ENCODE data around the gene IQCN. TPM values are rescaled to one million over a fixed set of nuclear protein-coding genes. Genes with fewer than 3 reads are reported as not detected.

IQCN gene
- total and polyA plus RNA-seq, 10 of the 15 experiments (the other 5 are each of a cell fraction or from before 2014, with no cell fraction given), result 0.01 to 0.54 (median 0.23) TPM; not detected in 3

DNA sequence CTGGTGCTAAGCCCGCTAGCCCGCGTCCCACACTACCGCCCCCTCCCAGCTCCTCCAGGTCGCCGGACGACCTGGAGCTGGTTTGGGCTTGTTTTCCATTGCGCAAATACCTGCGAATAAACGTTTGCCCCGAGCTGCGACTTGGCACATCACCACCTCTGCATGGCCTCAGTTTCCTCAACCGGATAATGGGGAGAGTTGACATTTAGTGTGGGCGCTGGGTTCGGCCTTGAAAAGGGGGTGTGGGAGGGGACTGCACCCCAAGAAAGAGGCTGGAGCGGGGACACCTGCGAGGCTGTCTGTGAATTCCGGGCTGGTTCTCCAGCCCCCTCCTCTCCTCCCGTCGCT is 18.2 kb upstream of the IQCN start:
- Histone ChIP-seq H3K4me2 (ENCODE audit: control insufficient read depth, insufficient read depth) (peak overlapping the region; percentile 99), H3K4me3 (peak overlapping the region; percentile 96), H3K27ac (ENCODE audit: control insufficient read depth, insufficient read depth) (peak overlapping the region; percentile 96), H3K4me1 (ENCODE audit: control insufficient read depth, insufficient read depth, low read length) (peaks cover 32% of the 10 kb centered on the region), H2AFZ (ENCODE audit: control insufficient read depth, low read depth, low read length) (peak overlapping the region; percentile 61), H3K27me3 (replicated peaks in 1 of 2; ENCODE audit: control insufficient read depth in 2 of 2, insufficient read depth in 2 of 2, low read length in 1 of 2) (no peaks in the 10 kb centered on the region; a peak in 1 of 4 replicates), H3K79me2 (ENCODE audit: control insufficient read depth, insufficient read depth, low read length) (peaks cover 5% of the 10 kb centered on the region), H3K9me3 (replicated peaks; ENCODE audit: control insufficient read depth, insufficient read depth, low read length) (no peaks in the 10 kb centered on the region; the same call in 2 of the 3 replicates), H3K36me3 (ENCODE audit: control insufficient read depth in 2 of 2, insufficient read depth in 2 of 2, low read length in 1 of 2) (no peaks in the 10 kb centered on the region), H4K20me1 (ENCODE audit: control insufficient read depth, insufficient read depth) (no peaks in the 10 kb centered on the region), H3K9ac (ENCODE audit: control insufficient read depth, insufficient read depth, low read length) (peak overlapping the region; percentile 93)
- 0% methylated on average over 18 of the region's 20 CpGs for WGBS (ENCODE audit: insufficient coverage, insufficient replicate concordance, low lambda C conversion rate, missing lambda C conversion rate)
- no peak for ATAC-seq
- TF ChIP-seq NFYA (IDR thresholded peaks at IDR 0.05; ENCODE audit: borderline replicate concordance, low read depth, low read length) (no peak), CBFB (IDR thresholded peaks at IDR 0.05; ENCODE audit: low read depth) (no peak), ZNF24 (IDR thresholded peaks at IDR 0.05) (no peak), DPF2 (IDR thresholded peaks at IDR 0.05) (0 out of 2 replicates have a peak, but pooled peaks have one; percentile 33), YY1 (IDR thresholded peaks at IDR 0.05; ENCODE audit: low read depth, low read length) (0 out of 2 replicates have a peak, but pooled peaks have one; percentile 4), TCF12 (IDR thresholded peaks at IDR 0.05; ENCODE audit: low read depth, low read length) (no peak), SIX5 (IDR thresholded peaks at IDR 0.05; ENCODE audit: low read depth, low read length, severe bottlenecking) (no peak), PML (IDR thresholded peaks at IDR 0.05; ENCODE audit: low read length) (no peak), MTA3 (IDR thresholded peaks at IDR 0.05; ENCODE audit: borderline replicate concordance, low read length) (peak; percentile 28; the same call in 1 of the 2 replicates), ESRRA (IDR thresholded peaks at IDR 0.05; ENCODE audit: low read length) (no peak), RUNX3 (IDR thresholded peaks at IDR 0.05; ENCODE audit: low read length) (no peak; the same call in 1 of the 2 replicates), SMARCA5 (IDR thresholded peaks at IDR 0.05) (peak; percentile 62; the same call in 1 of the 2 replicates), TCF3 (IDR thresholded peaks at IDR 0.05; ENCODE audit: borderline replicate concordance, insufficient read depth, low read depth, low read length) (no peak), SMAD5 (IDR thresholded peaks at IDR 0.05; ENCODE audit: low read depth) (no peak), POLR2AphosphoS5 (IDR thresholded peaks at IDR 0.05; ENCODE audit: low read length) (0 out of 2 replicates have a peak, but pooled peaks have one; percentile 1), RB1 (IDR thresholded peaks at IDR 0.05; ENCODE audit: borderline replicate concordance) (no peak)
- ChIA-PET CTCF (interaction anchor here (1.8 to 4.5 kb wide), 5 partner anchors 10 to 36 kb away, joined by 10 to 81 read pairs (median 18); partner anchors contain the start of genes JUND and LSM4), RAD21 (ENCODE audit: unreplicated experiment) (interaction anchor here (0.8 to 5.8 kb wide), 14 partner anchors 10 to 127 kb away, joined by 3 to 136 read pairs (median 4); partner anchors contain the start of genes JUND, LSM4 and RAB3A), POLR2A (interaction anchor here (0.7 to 5.8 kb wide), 11 partner anchors 11 to 126 kb away, joined by 3 to 172 read pairs (median 6); partner anchors contain the start of genes JUND, LSM4 and SSBP4), SMC1A (ENCODE audit: uncharacterized antibody, unreplicated experiment) (interaction anchor here (1.0 to 4.3 kb wide), 7 partner anchors 10 to 36 kb away, joined by 3 to 58 read pairs (median 10); partner anchors contain the start of genes JUND and LSM4)
- intact Hi-C loops (cut with micrococcal nuclease; ENCODE audit: unreplicated experiment), result loop anchor here (1.0 kb wide), 1 partner anchor 31 kb away; the partner anchor contains the start of gene LSM4
- no peak for FAIRE-seq
- in situ Hi-C loops (cut with MboI), result no loop called here
- BruUV-seq (replicated peaks), result no TSS peak
- no peak for DNase-seq (ENCODE audit: low read depth, low spot score)
